IMR-90 (cell line): ENCODE measurements around the gene INAVA.

Source experiments
- BHLHE40 ChIP-seq: fragments of 150-350 bp; IDR thresholded peaks from 2 replicates; pipeline ENCODE4 v1.6.1; 2016; ENCODE audit warnings: mild to moderate bottlenecking, low read depth, low read length
- CEBPB ChIP-seq: IDR thresholded peaks from 2 replicates; pipeline ENCODE4 v1.6.1; 2012; ENCODE audit warnings: low read depth, low read length, improper control_type of control experiment
- CHD1 ChIP-seq: IDR thresholded peaks from 2 replicates; pipeline ENCODE4 v1.6.1; 2012; ENCODE audit warnings: low read depth, low read length, improper control_type of control experiment
- FOS ChIP-seq: fragments of 150-350 bp; IDR thresholded peaks from 2 replicates; pipeline ENCODE4 v1.6.1; 2016; ENCODE audit warnings: low read depth, low read length
- MAFK ChIP-seq: IDR thresholded peaks from 2 replicates; pipeline ENCODE4 v1.6.1; 2012; ENCODE audit warnings: low read depth, low read length, improper control_type of control experiment
- MXI1 ChIP-seq: IDR thresholded peaks from 2 replicates; pipeline ENCODE4 v1.6.1; 2012; ENCODE audit warnings: low read depth, mild to moderate bottlenecking, low read length, moderate library complexity, borderline replicate concordance
- NFE2L2 ChIP-seq: fragments of 150-350 bp; IDR thresholded peaks from 2 replicates; pipeline ENCODE4 v1.6.1; 2016; ENCODE audit warnings: low read depth, mild to moderate bottlenecking, low read length
- POLR2A ChIP-seq: IDR thresholded peaks from 2 replicates; pipeline ENCODE4 v1.6.1; 2012; ENCODE audit warnings: mild to moderate bottlenecking, low read depth, low read length
- RAD21 ChIP-seq: IDR thresholded peaks from 2 replicates; pipeline ENCODE4 v1.6.1; 2012; ENCODE audit warnings: low read length, improper control_type of control experiment
- RCOR1 ChIP-seq: IDR thresholded peaks from 2 replicates; pipeline ENCODE4 v1.6.1; 2012; ENCODE audit warnings: mild to moderate bottlenecking, low read length, improper control_type of control experiment; ENCODE audit not compliant: insufficient replicate concordance
- RFX5 ChIP-seq: IDR thresholded peaks from 2 replicates; pipeline ENCODE4 v1.8.0; 2012; ENCODE audit warnings: low read depth, mild to moderate bottlenecking, low read length, moderate library complexity
- SMC3 ChIP-seq: fragments of 150-350 bp; IDR thresholded peaks from 2 replicates; pipeline ENCODE4 v1.6.1; 2016; ENCODE audit warnings: low read depth, mild to moderate bottlenecking, antibody characterized with exemption, low read length, moderate library complexity
- TF ChIP-seq, protein P1 (sequence below): conservative IDR thresholded peaks from 2 replicates; pipeline ENCODE4 v1.5.1; 2012; ENCODE audit warnings: mild to moderate bottlenecking, low read depth, low read length, improper control_type of control experiment
- TF ChIP-seq, protein P2 (sequence below): fragments of 150-350 bp; IDR thresholded peaks from 2 replicates; pipeline ENCODE4 v1.6.1; 2017; ENCODE audit warnings: mild to moderate bottlenecking, antibody characterized with exemption, low read length, low read depth

DNA sequence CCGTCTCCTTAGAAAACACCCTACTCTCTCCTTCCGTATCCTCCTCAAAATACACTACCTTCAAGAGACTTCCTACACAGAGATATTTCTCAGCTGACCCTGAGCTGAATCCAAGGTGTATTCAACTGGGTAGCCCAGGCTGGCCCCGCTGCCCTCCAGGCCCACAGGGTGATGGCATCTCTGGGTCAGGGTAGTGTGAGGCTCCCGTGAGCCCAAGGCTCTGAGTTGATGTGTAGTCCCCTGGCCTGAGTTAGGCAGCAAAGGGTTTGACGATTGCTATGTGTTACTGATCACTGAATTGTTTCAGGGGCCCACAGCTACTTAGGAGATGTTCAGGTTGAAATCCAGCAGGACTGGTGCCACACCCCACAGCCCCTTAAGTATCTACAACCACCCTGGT is 6.7 kb downstream of the INAVA start:
- TF ChIP-seq, protein P1, sequence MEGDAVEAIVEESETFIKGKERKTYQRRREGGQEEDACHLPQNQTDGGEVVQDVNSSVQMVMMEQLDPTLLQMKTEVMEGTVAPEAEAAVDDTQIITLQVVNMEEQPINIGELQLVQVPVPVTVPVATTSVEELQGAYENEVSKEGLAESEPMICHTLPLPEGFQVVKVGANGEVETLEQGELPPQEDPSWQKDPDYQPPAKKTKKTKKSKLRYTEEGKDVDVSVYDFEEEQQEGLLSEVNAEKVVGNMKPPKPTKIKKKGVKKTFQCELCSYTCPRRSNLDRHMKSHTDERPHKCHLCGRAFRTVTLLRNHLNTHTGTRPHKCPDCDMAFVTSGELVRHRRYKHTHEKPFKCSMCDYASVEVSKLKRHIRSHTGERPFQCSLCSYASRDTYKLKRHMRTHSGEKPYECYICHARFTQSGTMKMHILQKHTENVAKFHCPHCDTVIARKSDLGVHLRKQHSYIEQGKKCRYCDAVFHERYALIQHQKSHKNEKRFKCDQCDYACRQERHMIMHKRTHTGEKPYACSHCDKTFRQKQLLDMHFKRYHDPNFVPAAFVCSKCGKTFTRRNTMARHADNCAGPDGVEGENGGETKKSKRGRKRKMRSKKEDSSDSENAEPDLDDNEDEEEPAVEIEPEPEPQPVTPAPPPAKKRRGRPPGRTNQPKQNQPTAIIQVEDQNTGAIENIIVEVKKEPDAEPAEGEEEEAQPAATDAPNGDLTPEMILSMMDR: no peak
- no peak for TF ChIP-seq RAD21
- no peak for TF ChIP-seq NFE2L2
- TF ChIP-seq RCOR1: no peak
- TF ChIP-seq, protein P2, sequence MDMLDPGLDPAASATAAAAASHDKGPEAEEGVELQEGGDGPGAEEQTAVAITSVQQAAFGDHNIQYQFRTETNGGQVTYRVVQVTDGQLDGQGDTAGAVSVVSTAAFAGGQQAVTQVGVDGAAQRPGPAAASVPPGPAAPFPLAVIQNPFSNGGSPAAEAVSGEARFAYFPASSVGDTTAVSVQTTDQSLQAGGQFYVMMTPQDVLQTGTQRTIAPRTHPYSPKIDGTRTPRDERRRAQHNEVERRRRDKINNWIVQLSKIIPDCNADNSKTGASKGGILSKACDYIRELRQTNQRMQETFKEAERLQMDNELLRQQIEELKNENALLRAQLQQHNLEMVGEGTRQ: no peak
- TF ChIP-seq POLR2A: no peak
- TF ChIP-seq CEBPB: no peak
- no peak for TF ChIP-seq MAFK
- TF ChIP-seq BHLHE40: no peak
- no peak for TF ChIP-seq SMC3
- no peak for TF ChIP-seq CHD1
- TF ChIP-seq RFX5: no peak
- no peak for TF ChIP-seq FOS
- TF ChIP-seq MXI1: no peak
